Thymus (tissue), 11 donors: ENCODE data around the gene SELL. TPM values are rescaled to one million over a fixed set of nuclear protein-coding genes. Genes with fewer than 3 reads are reported as not detected.
"Not testable (repeated sequence)": the region's sequence is repeated elsewhere in the genome, so short reads cannot be mapped to it uniquely, and the experiment has no call there.

Experiments used
- DNase-seq, 9 donors: peaks; one replicate each; pipeline ENCODE4 v3.0.0-alpha.2; 2013; ENCODE audit warnings: low spot score in 9 of 9, low read depth in 6 of 9, missing footprints in 1 of 9
- H3K27ac ChIP-seq, 2 donors: one replicate each; pipeline ENCODE4 v1.5.1; 2013; ENCODE audit warnings: control low read depth in 1 of 2, low read depth in 1 of 2, low read length in 1 of 2, mild to moderate bottlenecking in 1 of 2, moderate library complexity in 1 of 2
- H3K27me3 ChIP-seq, 2 donors: one replicate each; pipeline ENCODE4 v1.5.1; 2013; ENCODE audit warnings: low read length in 1 of 2; ENCODE audit not compliant: control insufficient read depth in 2 of 2, insufficient read depth in 1 of 2
- H3K36me3 ChIP-seq, 2 donors: one replicate each; pipeline ENCODE4 v1.5.1; 2013; ENCODE audit warnings: low read length in 1 of 2, mild to moderate bottlenecking in 1 of 2, moderate library complexity in 1 of 2; ENCODE audit not compliant: control insufficient read depth in 2 of 2, insufficient read depth in 2 of 2
- H3K4me1 ChIP-seq, 2 donors: one replicate each; pipeline ENCODE4 v1.5.1; 2013; ENCODE audit warnings: low read length in 2 of 2; ENCODE audit not compliant: control insufficient read depth in 2 of 2, insufficient read depth in 2 of 2
- H3K4me3 ChIP-seq, 2 donors: one replicate each; pipeline ENCODE4 v1.5.1; 2013; ENCODE audit warnings: low read length in 2 of 2, control low read depth in 1 of 2, mild to moderate bottlenecking in 1 of 2
- H3K9me3 ChIP-seq, 2 donors: one replicate each; pipeline ENCODE4 v1.5.1; 2013; ENCODE audit warnings: low read length in 1 of 2, mild to moderate bottlenecking in 1 of 2; ENCODE audit not compliant: control insufficient read depth in 2 of 2, insufficient read depth in 1 of 2
- WGBS: extraction: QIAGEN DNeasy Blood & Tissue Kit; methylation state at CpG from one replicate; pipeline ENCODE4 v1.1.7; 2013; 5-methylcytosine and 5-hydroxymethylcytosine counted together
- polyA plus RNA-seq: library from polyadenylated mRNA; stranded (reverse); fragments of 200-250 nt; gene quantifications from one replicate; pipeline ENCODE4 v1.2.3, GENCODE V29; 2013
- total RNA-seq: library from RNA; stranded (reverse); fragments of 120-200 nt; gene quantifications from one replicate; pipeline ENCODE4 v1.2.4, GENCODE V29; 2013
- donor health status: healthy.

The SELL gene
- total and polyA plus RNA-seq, 2 donors, result 73.0 to 136 TPM

DNA sequence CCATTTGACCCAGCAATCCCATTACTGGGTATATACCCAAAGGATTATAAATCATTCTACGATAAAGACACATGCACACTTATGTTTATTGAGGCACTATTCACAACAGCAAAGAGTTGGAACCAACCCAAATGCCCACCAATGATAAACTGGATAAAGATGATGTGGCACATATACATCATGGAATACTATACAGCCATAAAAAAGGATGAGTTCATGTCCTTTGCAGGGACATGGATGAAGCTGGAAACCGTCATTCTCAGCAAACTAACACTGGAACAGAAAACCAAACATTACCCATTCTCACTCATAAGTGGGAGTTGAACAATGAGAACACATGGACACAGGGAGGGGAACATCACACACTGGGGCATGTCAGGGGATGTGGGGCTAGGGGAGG is 3.7 kb upstream of the SELL start:
- H3K9me3 ChIP-seq, H3K27me3 ChIP-seq, H3K4me1 ChIP-seq, H3K27ac ChIP-seq, H3K36me3 ChIP-seq, H3K4me3 ChIP-seq, DNase-seq: not testable (repeated sequence)
- WGBS, result 71% methylated on average over 2 of the region's 2 CpGs

DNA sequence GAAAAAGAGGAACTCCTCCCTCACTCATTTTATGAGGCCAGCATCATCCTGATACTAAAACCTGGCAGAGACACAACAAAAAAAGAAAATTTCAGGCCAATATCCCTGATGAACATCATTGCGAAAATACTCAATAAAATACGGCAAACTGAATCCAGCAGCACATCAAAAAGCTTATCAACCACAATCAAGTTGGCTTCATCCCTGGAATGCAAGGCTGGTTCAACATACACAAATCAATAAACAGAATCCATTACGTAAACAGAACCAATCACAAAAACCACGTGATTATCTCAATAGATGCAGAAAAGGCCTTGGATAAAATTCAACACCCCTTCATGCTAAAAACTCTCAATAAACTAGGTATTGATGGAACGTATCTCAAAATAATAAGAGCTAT is 1.7 kb upstream of the SELL start:
- WGBS, result 98% methylated on average over 5 of the region's 5 CpGs
- H3K27me3 ChIP-seq, H3K4me3 ChIP-seq, H3K36me3 ChIP-seq, H3K9me3 ChIP-seq, H3K27ac ChIP-seq, DNase-seq: not testable (repeated sequence)
- peaks cover 4 to 11% of the 10 kb centered on the region in 2 donors for H3K4me1 ChIP-seq

DNA sequence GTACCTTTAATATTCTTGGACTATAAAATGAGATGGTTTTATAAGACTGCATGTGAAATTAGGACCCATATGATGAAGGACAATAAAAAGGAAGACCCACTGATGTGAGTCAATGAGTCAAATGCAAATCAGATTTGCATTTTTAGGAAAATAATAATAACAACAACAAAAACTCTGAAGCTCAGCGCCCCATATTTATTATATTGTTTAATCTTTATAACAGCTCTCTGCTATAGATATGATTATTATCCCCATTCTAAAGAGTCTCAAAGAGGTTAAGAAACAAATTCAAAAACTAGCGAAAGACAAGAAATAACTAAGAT is 850 bp upstream of the SELL start:
- no peaks in the 10 kb centered on the region for H3K27me3 ChIP-seq
- 98% methylated on average over 2 of the region's 2 CpGs for WGBS
- no peak for DNase-seq
- no peak overlapping the region for H3K4me3 ChIP-seq
- H3K27ac ChIP-seq, result no peak overlapping the region
- no peaks in the 10 kb centered on the region for H3K9me3 ChIP-seq
- no peaks in the 10 kb centered on the region for H3K36me3 ChIP-seq
- peaks cover 5 to 14% of the 10 kb centered on the region in 2 donors for H3K4me1 ChIP-seq

DNA sequence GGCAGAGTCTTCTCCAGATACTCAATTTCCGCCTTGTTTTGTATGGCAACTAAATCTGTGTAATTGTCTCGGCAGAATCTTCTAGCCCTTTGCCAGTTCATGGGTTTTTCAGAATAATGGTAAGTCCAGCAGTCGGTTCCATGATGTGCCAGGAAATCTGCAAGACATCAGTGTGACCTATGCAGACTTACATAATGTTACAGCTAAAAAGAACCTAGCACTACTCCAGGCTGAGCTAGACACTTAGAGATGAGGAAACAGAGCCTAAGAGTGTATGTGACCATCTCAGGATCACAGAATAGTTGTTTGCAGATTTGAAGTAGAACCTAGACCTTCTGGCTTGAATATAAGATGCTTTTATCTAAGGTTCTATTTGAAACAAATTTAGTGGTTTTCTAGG is 2.8 kb downstream of the SELL start:
- Histone ChIP-seq H3K4me3 (peak overlapping the region; percentile 24 to 42), H3K9me3 (no peaks in the 10 kb centered on the region), H3K27ac (peak overlapping the region; percentile 38 to 73), H3K4me1 (peaks cover 15 to 20% of the 10 kb centered on the region in 2 donors), H3K36me3 (peaks cover 0 to 16% of the 10 kb centered on the region in 2 donors), H3K27me3 (no peaks in the 10 kb centered on the region)
- DNase-seq, result peak in 1 of 9 donors; percentile 45
- 30% methylated on average over 3 of the region's 3 CpGs for WGBS

DNA sequence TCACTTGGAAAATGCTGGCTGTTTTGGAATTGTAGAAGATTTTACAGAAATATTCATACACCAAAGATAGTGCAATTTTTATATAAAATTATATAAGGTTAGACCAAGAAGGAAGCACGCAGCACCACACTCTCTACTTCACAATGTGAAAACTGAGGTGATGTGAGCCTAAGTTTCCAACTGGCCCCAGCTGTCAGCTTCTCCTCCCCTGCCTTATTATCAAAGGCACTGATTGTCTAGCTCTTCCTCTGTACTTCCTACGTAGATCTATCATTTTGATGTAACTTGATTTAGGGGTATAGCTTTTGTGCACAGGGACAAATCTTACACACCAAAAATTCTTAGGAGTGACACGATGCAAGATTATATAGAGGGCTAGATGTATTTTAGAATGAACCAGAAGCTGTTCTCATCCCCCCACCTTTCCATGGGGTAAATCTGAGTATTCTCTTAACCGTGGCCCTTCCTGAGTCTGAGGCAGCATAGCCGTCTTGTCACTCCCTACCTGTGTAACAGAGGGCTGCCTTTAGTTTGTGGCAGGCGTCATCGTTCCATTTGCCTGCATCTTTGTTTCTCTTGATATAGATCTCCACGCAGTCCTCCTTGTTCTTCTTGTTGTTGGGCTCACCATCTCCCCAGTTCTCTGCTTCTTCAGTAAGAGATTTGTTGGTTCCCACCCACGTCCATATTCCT is 3.4 kb downstream of the SELL start:
- peaks cover 18 to 26% of the 10 kb centered on the region in 2 donors for H3K4me1 ChIP-seq
- peak in 1 of 9 donors; percentile 42 for DNase-seq
- peak overlapping the region; percentile 24 to 42 for H3K4me3 ChIP-seq
- H3K9me3 ChIP-seq, result no peaks in the 10 kb centered on the region
- H3K36me3 ChIP-seq, result peaks cover 0 to 19% of the 10 kb centered on the region in 2 donors
- H3K27ac ChIP-seq, result peak overlapping the region; percentile 38 to 73
- no peaks in the 10 kb centered on the region for H3K27me3 ChIP-seq
- 16% methylated on average over 9 of the region's 9 CpGs for WGBS

DNA sequence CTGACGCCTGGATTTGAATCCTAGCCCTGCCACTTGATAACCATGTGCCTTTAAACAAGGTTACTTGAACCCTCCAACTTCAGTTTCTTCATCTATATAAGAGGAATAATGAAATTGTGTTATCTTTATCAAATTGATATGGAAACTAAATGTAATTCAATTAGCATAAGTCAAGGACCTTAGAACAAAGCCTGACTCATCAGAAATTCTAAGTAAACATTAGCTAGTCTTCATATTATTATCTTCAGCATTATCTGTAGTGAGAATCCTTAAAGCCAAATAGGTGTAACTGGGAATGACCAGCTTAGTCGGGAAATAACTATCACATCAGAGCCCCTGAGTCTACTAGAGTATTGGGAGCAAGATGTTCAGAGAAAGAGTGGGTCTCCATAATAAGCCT is 6.6 kb downstream of the SELL start:
- no peaks in the 10 kb centered on the region for H3K27me3 ChIP-seq
- DNase-seq, result no peak
- no peak overlapping the region for H3K4me3 ChIP-seq
- peaks cover 0 to 37% of the 10 kb centered on the region in 2 donors for H3K36me3 ChIP-seq
- no peaks in the 10 kb centered on the region for H3K9me3 ChIP-seq
- no peak overlapping the region for H3K27ac ChIP-seq
- peaks cover 31 to 40% of the 10 kb centered on the region in 2 donors for H3K4me1 ChIP-seq
- 93% methylated on average over 2 of the region's 2 CpGs for WGBS

DNA sequence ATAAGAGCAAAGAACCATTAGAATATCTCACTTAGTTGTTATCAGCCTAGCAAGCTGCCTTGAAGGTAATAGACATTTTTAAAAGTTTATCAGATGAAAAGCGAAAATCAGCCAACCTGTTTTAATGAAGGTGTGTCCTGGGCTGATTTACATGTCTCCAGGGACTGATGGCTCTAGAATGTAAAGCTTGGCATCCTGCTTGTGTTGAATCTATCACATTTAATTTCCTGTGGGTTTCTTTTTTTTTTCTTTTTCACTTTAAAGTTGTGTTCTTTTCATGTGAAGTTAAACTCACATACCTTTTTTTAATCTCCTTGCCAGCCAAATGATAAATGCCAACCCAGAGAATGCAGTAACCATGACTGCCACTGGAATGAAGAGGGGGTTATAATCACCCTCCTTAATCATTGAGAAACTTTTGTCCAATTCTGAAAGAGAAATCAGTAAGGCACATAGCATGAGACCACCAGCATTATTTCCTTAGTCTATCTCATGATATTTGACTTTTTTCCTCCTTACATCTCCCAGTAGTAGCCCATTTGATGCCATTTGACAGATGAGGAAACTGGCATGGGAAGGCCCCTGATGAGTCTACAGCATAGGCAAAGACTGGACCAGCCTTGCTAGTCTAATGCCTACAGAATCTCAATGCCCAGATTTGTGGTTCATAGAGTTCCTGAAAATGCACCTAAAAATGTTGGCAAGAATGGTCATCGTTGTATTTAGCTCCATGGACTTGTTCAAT is 10.0 kb downstream of the SELL start:
- WGBS, result 60% methylated on average over 2 of the region's 2 CpGs
- no peak overlapping the region for H3K4me3 ChIP-seq
- peak overlapping the region; percentile 55 to 67 for H3K27ac ChIP-seq
- peaks cover 23 to 51% of the 10 kb centered on the region in 2 donors for H3K4me1 ChIP-seq
- H3K27me3 ChIP-seq, result no peaks in the 10 kb centered on the region
- peaks cover 0 to 37% of the 10 kb centered on the region in 2 donors for H3K36me3 ChIP-seq
- H3K9me3 ChIP-seq, result no peaks in the 10 kb centered on the region
- peak in 1 of 9 donors; percentile 51 for DNase-seq

DNA sequence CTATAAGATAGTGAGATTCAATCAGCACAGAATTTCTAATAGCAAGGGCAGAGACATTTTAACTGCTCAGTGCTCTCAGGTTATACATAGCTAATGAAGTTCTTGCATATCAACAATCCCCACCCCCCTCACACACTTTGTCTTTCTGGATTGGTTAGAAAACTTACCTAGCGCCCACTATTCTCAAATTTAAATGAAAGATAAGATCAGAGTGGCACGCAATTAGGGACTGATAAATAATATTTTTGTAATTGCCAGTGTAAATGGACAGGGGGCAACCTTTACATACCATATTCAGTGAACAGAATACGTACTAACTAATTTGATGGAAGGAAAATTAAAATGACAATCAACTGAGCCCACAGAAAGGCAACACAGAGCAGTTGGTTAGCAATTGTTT is 11.7 kb downstream of the SELL start:
- Histone ChIP-seq H3K27me3 (no peaks in the 10 kb centered on the region), H3K4me1 (peaks cover 33 to 63% of the 10 kb centered on the region in 2 donors), H3K27ac (peak overlapping the region in 1 of 2 donors; percentile 22), H3K9me3 (no peaks in the 10 kb centered on the region), H3K36me3 (peaks cover 0 to 30% of the 10 kb centered on the region in 2 donors), H3K4me3 (no peak overlapping the region)
- DNase-seq, result no peak
- WGBS, result 73% methylated on average over 3 of the region's 3 CpGs

DNA sequence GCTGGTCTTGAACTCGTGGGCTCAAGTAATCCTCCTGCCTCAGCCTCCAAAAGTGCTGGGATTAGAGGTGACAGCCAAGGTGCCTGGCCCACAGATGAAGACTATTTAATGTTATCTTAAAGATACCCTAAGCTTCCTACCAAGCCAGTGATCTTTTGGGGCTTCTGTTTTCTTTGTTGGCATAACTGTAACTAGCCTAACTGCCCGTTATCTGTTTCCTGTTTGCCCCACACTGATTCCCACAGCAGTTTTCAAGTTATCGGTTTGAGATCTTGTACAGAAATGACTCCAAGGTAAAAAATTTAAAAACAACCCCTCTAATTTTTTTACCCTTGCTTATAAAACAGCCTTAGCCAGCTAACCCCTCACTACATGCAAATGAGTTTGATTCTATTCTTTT is 12.4 kb downstream of the SELL start:
- H3K36me3 ChIP-seq, result peaks cover 0 to 30% of the 10 kb centered on the region in 2 donors
- 10% methylated on average over 3 of the region's 3 CpGs for WGBS
- H3K9me3 ChIP-seq, result no peaks in the 10 kb centered on the region
- no peaks in the 10 kb centered on the region for H3K27me3 ChIP-seq
- no peak overlapping the region for H3K4me3 ChIP-seq
- peak overlapping the region in 1 of 2 donors; percentile 22 for H3K27ac ChIP-seq
- peaks cover 34 to 66% of the 10 kb centered on the region in 2 donors for H3K4me1 ChIP-seq
- peak in 1 of 9 donors; percentile 43 for DNase-seq
